Panc1 (cell line): ENCODE results near the gene CAMKMT. TPM values are rescaled to one million over a fixed set of nuclear protein-coding genes. Genes with fewer than 3 reads are reported as not detected.

Experiments used
- ATAC-seq: fragments of 200-7000 bp; cut with Tn5 transposase; 2 replicates; pipeline ENCODE4 v1.9.1; 2020; ENCODE audit warnings: mild to moderate bottlenecking, moderate library complexity
- BruUV-seq: library from RNA; stranded (reverse); fragments of 400-500 nt; replicated peaks from 2 replicates; lab custom pipeline; 2021; lab: Mats Ljungman, UMichigan
- CTCF ChIA-PET: fragments of 300-600 bp; sonication (Branson Sonifier 250); formaldehyde crosslinking; loops from one replicate; lab custom pipeline; 2022; ENCODE audit warnings: antibody characterized with exemption; lab: Charles Lee
- POLR2A ChIA-PET: fragments of 300-600 bp; sonication (Branson Sonifier 250); formaldehyde crosslinking; loops from one replicate; lab custom pipeline; 2022; ENCODE audit warnings: antibody characterized with exemption; lab: Charles Lee
- DNase-seq: peaks from one replicate; pipeline ENCODE4 v3.0.0-alpha.2; 2010; ENCODE audit warnings: low read depth, low spot score
- H3K27ac ChIP-seq: 2 replicates; pipeline ENCODE4 v1.5.1; 2011; ENCODE audit warnings: mild to moderate bottlenecking, low read length, inconsistent platforms
- H3K27me3 ChIP-seq: fragments of 200-500 bp; sonication (Bioruptor generic); 2 replicates; pipeline ENCODE4 v1.6.0; 2014; ENCODE audit warnings: low read length, inconsistent platforms; ENCODE audit not compliant: control insufficient read depth, insufficient read depth
- H3K36me3 ChIP-seq: fragments of 200-500 bp; sonication (Bioruptor generic); 2 replicates; pipeline ENCODE4 v1.5.1; 2014; ENCODE audit warnings: inconsistent platforms, mild to moderate bottlenecking, low read length, moderate library complexity; ENCODE audit not compliant: control insufficient read depth, insufficient read depth
- H3K4me1 ChIP-seq: 2 replicates; pipeline ENCODE4 v1.5.1; 2011; ENCODE audit warnings: inconsistent platforms, mild to moderate bottlenecking, low read length, moderate library complexity; ENCODE audit not compliant: control insufficient read depth, insufficient read depth
- H3K4me3 ChIP-seq, 2 experiments: 2 replicates each; pipeline ENCODE4 v1.5.1; 2011 to 2012; ENCODE audit warnings: low read depth in 2 of 2, low read length in 2 of 2, mild to moderate bottlenecking in 2 of 2, inconsistent platforms in 1 of 2, moderate library complexity in 1 of 2
- H3K9me3 ChIP-seq: fragments of 200-500 bp; sonication (Bioruptor generic); 2 replicates; pipeline ENCODE4 v1.5.1; 2014; ENCODE audit warnings: low read depth, mild to moderate bottlenecking, inconsistent platforms, low read length, moderate library complexity; ENCODE audit not compliant: control insufficient read depth, insufficient read depth
- POLR2AphosphoS5 ChIP-seq: IDR thresholded peaks from 2 replicates; pipeline ENCODE4 v1.6.1; 2012; ENCODE audit warnings: mild to moderate bottlenecking, low read depth, low read length, moderate library complexity
- SIN3A ChIP-seq: IDR thresholded peaks from 2 replicates; pipeline ENCODE4 v1.6.1; 2012; ENCODE audit warnings: low read depth, mild to moderate bottlenecking, low read length, moderate library complexity, borderline replicate concordance; ENCODE audit not compliant: insufficient read depth
- TCF7L2 ChIP-seq: IDR thresholded peaks from 2 replicates; pipeline ENCODE4 v1.6.1; 2011; ENCODE audit warnings: mild to moderate bottlenecking, low read depth, low read length, inconsistent platforms
- in situ Hi-C: cut with HindIII; loops from 2 replicates; pipeline ENCODE4 v1.10.0; 2016; ENCODE audit warnings: low sequenced_read_pairs, low pct_unique_long_range_greater_than_20kb
- intact Hi-C: fragments of 100-400 bp; cut with micrococcal nuclease; formaldehyde crosslinking; loops from one replicate; pipeline ENCODE4 v1.10.0; 2022; ENCODE audit not compliant: unreplicated experiment
- total RNA-seq: library from RNA; stranded (reverse); gene quantifications from one replicate; pipeline ENCODE4 v1.2.1, GENCODE V29; 2021; ENCODE audit not compliant: unreplicated experiment
- TF ChIP-seq, protein P1 (sequence below): fragments of 450-650 bp; IDR thresholded peaks from 2 replicates; pipeline ENCODE4 v1.5.1; 2017; ENCODE audit warnings: mild to moderate bottlenecking
- TF ChIP-seq, protein P2 (sequence below), 2 experiments: IDR thresholded peaks; 2 replicates each; pipeline ENCODE4 v1.6.1; 2011 to 2012; ENCODE audit warnings: low read depth in 2 of 2, control low read depth in 1 of 2, low read length in 1 of 2, mild to moderate bottlenecking in 1 of 2, moderate library complexity in 1 of 2; ENCODE audit not compliant: insufficient read depth in 1 of 2

The CAMKMT gene
- total RNA-seq, 1 experiment from 2014 or later: 12.6 TPM

DNA sequence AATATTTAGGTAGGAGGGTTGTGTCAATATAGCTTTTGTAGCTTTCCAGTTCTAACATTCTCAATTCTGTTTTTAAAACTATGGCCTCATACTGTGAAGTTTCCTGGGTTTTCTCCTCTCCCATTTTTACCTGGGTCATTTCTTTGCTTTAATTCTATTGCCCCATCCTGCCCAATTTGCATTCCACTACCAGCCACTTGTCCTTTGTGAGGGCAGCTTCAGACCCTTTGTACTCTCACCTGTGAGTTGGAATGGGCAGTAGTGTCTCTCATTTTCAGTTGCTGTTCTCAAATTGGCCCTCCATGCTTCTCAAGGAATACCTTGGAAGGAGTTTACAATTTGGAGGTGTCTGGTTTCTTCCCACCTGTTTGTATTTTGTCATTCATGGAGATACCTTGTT is 108.4 kb downstream of the CAMKMT start:
- POLR2A ChIA-PET: interaction anchor here (0.6 kb wide), 2 partner anchors 20 to 25 kb away, joined by 3 to 6 read pairs; no protein-coding TSS in a partner anchor
- no peak for DNase-seq
- TF ChIP-seq, protein P1, sequence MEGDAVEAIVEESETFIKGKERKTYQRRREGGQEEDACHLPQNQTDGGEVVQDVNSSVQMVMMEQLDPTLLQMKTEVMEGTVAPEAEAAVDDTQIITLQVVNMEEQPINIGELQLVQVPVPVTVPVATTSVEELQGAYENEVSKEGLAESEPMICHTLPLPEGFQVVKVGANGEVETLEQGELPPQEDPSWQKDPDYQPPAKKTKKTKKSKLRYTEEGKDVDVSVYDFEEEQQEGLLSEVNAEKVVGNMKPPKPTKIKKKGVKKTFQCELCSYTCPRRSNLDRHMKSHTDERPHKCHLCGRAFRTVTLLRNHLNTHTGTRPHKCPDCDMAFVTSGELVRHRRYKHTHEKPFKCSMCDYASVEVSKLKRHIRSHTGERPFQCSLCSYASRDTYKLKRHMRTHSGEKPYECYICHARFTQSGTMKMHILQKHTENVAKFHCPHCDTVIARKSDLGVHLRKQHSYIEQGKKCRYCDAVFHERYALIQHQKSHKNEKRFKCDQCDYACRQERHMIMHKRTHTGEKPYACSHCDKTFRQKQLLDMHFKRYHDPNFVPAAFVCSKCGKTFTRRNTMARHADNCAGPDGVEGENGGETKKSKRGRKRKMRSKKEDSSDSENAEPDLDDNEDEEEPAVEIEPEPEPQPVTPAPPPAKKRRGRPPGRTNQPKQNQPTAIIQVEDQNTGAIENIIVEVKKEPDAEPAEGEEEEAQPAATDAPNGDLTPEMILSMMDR: no peak
- TF ChIP-seq POLR2AphosphoS5: no peak
- no peak for TF ChIP-seq SIN3A
- no peak for TF ChIP-seq TCF7L2
- TF ChIP-seq, protein P2, sequence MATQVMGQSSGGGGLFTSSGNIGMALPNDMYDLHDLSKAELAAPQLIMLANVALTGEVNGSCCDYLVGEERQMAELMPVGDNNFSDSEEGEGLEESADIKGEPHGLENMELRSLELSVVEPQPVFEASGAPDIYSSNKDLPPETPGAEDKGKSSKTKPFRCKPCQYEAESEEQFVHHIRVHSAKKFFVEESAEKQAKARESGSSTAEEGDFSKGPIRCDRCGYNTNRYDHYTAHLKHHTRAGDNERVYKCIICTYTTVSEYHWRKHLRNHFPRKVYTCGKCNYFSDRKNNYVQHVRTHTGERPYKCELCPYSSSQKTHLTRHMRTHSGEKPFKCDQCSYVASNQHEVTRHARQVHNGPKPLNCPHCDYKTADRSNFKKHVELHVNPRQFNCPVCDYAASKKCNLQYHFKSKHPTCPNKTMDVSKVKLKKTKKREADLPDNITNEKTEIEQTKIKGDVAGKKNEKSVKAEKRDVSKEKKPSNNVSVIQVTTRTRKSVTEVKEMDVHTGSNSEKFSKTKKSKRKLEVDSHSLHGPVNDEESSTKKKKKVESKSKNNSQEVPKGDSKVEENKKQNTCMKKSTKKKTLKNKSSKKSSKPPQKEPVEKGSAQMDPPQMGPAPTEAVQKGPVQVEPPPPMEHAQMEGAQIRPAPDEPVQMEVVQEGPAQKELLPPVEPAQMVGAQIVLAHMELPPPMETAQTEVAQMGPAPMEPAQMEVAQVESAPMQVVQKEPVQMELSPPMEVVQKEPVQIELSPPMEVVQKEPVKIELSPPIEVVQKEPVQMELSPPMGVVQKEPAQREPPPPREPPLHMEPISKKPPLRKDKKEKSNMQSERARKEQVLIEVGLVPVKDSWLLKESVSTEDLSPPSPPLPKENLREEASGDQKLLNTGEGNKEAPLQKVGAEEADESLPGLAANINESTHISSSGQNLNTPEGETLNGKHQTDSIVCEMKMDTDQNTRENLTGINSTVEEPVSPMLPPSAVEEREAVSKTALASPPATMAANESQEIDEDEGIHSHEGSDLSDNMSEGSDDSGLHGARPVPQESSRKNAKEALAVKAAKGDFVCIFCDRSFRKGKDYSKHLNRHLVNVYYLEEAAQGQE (IDR thresholded peaks at IDR 0.05; ENCODE audit: insufficient read depth in 1 of 2, low read depth in 2 of 2, low read length in 1 of 2): no peak
- Histone ChIP-seq H3K4me1 (no peaks in the 10 kb centered on the region), H3K27me3 (no peaks in the 10 kb centered on the region), H3K27ac (no peak overlapping the region), H3K4me3 (no peak overlapping the region), H3K36me3 (no peaks in the 10 kb centered on the region), H3K9me3 (no peaks in the 10 kb centered on the region)
- in situ Hi-C loops (no loop called here), intact Hi-C loops (loop anchor here (10.0 kb wide), 1 partner anchor 425 kb away; no protein-coding TSS in a partner anchor)
- CTCF ChIA-PET: interaction anchor here (1.1 kb wide), 1 partner anchor 9 kb away, joined by 5 read pairs; no protein-coding TSS in a partner anchor
- BruUV-seq: no TSS peak
- ATAC-seq: no peak

DNA sequence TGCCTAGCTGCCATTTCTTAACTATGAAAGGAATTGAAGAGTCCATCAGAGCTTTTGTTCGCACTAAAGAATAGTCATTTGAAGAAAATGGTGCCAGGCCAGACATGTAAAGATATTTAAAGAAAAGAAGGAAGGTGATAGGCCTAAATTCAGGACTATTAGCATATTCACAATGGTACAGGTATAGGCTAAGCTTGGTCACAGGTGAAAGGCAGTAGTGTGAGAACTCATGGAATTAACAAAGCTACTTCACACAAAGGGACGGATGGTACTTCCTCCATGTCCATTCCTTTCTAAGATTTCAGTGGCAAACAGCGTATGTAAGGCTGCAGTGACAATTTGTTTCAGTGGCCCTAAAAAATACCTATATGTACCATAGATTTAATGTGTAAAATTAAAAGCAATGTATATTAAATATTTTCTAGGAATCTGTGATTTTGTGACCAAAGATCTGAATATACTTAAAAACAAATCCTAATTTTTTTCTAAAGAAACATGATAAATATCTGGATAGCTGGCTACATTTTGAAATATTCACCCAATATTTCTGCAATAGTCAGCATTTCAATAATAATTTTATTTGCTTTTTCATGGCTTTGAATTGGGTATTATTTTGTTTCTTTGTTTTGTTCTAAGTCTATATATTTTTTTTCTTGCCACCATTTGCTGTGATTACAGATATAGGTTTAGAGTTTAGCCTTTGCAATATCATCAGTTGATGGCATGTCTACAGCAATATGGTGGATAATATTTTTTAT is 116.1 kb downstream of the CAMKMT start:
- no peaks in the 10 kb centered on the region; the same call in 1 of the 2 replicates for H3K36me3 ChIP-seq
- no peak for DNase-seq
- H3K4me3 ChIP-seq: no peak overlapping the region
- no peaks in the 10 kb centered on the region for H3K4me1 ChIP-seq
- in situ Hi-C loops: loop anchor here (25.0 kb wide), 1 partner anchor 91 kb away; no protein-coding TSS in a partner anchor
- no peak for ATAC-seq
- ChIA-PET POLR2A (no interaction called here), CTCF (no interaction called here)
- intact Hi-C loops: loop anchor here (2.0 to 10.0 kb wide), 3 partner anchors 86 to 475 kb away; no protein-coding TSS in a partner anchor
- BruUV-seq: no TSS peak
- no peak overlapping the region for H3K27ac ChIP-seq
- no peaks in the 10 kb centered on the region for H3K27me3 ChIP-seq
- H3K9me3 ChIP-seq: no peaks in the 10 kb centered on the region
- TF ChIP-seq, protein P2 (IDR thresholded peaks at IDR 0.05; ENCODE audit: insufficient read depth in 1 of 2, low read depth in 2 of 2, low read length in 1 of 2): no peak
- TF ChIP-seq, protein P1: no peak
- TF ChIP-seq TCF7L2 (no peak), SIN3A (no peak), POLR2AphosphoS5 (no peak)
